ENCODE measurements around the gene TSEN15.

The TSEN15 gene

DNA sequence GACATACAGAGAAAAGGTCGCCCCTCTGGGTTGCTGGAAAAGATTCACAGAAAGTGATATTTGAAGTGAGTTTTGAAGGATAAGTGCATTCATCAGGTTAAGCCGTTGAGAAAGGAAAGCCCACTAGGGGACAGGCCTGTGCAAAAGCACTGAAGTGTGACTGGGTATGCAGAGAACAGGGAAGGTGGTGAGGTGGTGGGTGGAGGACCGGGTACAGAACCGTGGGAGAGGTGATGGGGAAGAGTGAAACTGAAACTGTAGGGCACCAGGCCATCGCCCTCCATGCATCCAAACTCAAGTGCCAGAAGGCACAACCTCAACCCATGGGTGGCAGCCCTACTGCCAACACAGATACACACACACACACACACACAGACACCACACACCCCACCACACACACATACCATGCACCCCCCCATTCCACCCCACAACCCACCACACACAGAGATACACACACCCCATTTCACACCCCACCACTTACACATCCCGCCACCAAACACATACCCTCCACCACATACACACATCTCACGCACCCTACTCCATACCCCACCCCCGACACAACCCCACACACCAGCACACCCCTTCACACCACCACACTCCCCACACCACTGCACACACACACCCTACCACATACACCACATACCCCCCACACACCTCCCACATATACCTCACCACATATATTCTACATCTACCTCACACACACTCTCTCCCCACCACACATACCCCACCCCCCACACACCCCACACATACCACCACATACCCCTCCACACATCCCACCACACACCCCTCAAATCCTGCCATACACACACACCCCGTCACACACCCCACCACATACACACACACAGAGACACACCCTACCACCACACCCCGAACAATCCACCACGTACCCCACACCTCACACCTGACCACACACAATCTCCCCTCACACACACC is 59.0 kb downstream of the TSEN15 start:
- DNase-seq, result peak in 1 of 5 donors; percentile 39

GRCh38 chr1:184112176-184112948 is 60.8 kb downstream of the TSEN15 start:
- DNase-seq, result no peak

DNA sequence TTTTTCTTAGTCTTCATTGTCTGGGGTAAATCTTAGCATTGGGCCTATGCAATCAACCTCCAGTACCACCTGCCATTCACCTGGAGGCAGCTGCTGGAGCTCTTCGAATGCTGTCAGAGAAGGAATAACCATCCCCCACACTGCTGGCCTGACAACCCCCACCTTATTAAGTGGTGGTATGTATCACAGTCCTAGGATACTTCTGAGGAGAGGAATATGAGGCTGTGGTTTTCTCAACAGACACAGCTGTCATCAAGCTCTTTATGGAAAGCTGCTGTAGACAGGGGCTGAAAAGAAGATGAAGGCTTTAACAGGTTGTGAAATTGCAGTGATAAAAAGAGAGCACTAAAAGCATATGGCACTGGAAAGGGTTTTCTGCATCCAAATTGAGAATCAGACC is 61.7 kb downstream of the TSEN15 start:
- DNase-seq, result no peak

DNA sequence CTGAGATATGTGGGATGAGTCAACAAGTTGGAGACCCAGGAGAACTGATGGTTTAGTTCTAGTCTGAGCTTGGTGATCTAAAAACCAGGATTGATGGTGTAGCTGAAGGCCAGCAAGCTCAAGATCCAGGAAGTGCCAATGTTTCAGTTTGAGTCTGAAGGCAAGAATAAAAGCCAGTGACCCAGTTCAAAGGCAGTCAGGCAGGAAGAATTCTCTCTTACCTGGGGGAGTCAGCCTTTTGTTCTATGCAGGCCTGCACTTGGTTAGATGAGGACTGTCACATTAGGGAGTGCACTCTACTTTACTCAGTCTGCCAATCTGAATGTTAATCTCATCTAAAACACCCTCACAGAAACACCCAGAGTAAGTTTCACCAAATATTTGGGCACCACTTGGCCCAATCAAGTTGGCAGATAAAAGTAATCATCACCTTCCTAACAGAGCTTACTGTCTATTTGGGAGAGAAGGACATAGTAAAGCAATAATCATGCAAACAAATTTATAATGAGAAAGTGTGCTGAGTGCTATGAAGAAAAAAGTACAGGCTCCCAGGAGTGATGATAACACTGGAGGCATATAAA is 63.4 kb downstream of the TSEN15 start:
- DNase-seq, result no peak

DNA sequence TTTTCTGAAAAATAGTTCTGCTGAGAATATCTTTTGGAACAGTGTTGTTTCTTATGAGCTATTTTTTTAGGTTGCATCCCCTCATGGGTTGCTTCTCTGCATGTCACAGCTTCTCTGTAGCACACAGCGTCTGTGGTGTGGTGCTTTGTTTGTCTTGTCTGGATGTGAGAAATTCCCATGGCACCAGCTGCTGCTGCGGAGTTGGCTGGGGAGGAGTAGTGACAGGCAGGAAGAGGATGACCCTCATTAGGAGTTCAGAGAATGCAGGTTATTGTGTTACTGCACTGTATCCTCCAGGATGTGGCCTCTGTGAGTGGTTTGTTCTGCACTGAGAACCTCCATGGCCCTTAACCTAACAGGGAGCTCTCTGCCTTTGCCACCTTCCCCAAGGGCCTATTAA is 64.8 kb downstream of the TSEN15 start:
- no peak for DNase-seq

DNA sequence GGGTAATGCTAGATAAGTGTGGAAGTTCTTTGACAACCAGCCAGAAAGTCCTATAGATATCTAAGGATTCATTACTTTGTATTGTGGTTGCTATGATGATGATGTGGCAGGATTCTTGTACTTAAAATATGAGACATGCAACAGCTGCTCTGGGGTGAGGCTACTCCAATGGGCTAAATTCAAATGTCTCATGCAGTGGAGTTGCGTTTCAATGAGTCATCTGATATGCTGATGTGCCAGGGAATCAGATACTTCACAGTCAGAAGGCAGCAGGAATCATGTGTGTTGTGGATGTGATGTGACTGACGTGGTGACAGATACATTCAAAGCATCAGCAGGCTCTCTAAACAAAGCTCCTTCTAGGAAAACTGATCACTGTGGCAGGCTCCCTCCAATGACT is 66.5 kb downstream of the TSEN15 start:
- no peak for DNase-seq

All from T-helper 1 cell (primary cell).